GM19468 (cell line): ENCODE measurements around the gene CMSS1.
"Not testable (repeated sequence)": the region's sequence is repeated elsewhere in the genome, so short reads cannot be mapped to it uniquely, and the experiment has no call there.

Experiments
- ATAC-seq: cut with Tn5 transposase; IDR thresholded peaks from one replicate; pipeline ENCODE4 v1.9.1; 2021; ENCODE audit warnings: mild to moderate bottlenecking, moderate library complexity, moderate number of reproducible peaks; ENCODE audit not compliant: unreplicated experiment; ENCODE audit errors: extremely low read depth

CMSS1 gene

GRCh38 chr3:100197876-100198275 lies 380.2 kb downstream of the CMSS1 start:
- no peak for ATAC-seq

GRCh38 chr3:100198579-100199269 lies 381.1 kb downstream of the CMSS1 start:
- ATAC-seq = no peak

GRCh38 chr3:100205171-100205570 lies 387.5 kb downstream of the CMSS1 start:
- ATAC-seq = no peak

DNA sequence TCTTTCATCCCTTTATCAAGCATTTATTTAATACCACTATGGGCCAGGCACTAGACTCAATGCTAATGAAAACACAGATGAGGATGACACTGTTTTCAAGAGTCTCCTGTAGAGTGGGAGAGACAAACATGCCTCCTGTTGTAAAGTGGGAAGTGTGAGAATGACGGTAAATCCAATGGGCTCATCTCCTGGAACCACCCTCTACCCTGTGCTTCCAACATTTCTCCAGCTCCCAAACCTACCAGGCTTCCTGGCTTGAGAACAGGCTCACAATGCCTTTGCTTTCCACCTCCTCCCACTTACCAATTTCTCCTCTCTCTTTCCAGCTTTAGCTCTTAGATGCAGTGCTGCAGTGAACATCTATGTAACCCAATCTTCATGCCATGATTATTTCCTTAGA lies 389.0 kb downstream of the CMSS1 start:
- no peak for ATAC-seq

GRCh38 chr3:100207886-100208285 lies 390.2 kb downstream of the CMSS1 start:
- no peak for ATAC-seq

- ATAC-seq = no peak
These were observed 391.5 kb downstream of the CMSS1 start for GRCh38 chr3:100209169-100209568.

DNA sequence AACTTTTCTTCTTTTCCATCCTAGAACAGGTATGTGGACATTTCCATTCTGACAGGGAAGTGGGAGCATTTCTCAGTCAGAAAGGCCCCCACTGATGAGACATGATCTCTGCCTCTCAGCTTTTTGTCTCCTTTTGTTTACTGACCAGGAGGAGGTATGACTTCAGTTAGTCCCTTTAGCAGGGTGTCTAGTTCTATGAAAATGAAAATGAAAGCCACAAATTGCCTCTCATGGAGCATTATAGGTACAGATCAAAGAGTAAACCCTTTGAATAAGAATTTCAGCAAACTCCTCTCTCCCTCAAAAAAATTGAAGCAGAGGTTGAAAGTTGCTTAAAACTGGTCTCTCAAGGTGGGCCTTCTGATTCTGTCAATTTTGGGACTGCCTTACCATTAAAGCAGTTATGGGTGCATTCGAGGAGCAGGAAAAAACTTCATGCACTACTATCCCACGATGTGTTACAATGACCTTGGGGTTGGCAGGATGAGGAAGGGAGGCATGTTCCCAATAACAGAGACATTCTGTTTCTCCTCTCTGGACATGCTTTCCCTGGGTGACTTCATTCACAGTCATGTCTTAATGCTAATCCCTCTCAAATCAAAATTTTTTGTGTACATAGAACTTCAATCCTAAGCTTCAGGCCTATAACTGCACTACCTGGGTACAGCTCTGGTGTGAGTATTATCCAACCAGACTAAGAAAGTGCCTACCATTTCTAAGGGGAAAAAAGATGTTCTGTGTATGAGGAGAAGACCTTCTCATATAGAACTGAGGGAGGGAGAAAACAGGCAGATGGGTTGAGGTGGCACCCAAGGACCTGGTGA lies 392.5 kb downstream of the CMSS1 start:
- peak; percentile 80 for ATAC-seq

DNA sequence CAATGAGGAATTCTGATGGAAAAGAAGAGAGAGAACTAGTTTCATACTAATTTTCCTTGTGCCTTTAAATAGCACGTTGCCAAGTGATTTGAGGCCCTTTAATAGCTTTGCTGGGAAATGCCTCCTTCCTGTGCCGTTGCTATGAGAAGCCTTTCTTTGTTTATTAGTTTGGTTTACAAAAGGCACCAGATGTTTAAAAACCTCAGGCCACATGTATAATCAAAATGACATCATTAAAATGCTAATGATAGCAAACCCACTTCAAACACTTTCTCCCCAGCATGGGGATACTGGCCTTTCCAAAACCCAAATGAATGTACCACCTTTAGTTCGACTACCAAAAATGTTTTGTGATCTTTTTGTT lies 393.1 kb downstream of the CMSS1 start:
- ATAC-seq = no peak

GRCh38 chr3:100213891-100214573 lies 396.4 kb downstream of the CMSS1 start:
- ATAC-seq = no peak

GRCh38 chr3:100214574-100214964 lies 396.9 kb downstream of the CMSS1 start:
- no peak for ATAC-seq

DNA sequence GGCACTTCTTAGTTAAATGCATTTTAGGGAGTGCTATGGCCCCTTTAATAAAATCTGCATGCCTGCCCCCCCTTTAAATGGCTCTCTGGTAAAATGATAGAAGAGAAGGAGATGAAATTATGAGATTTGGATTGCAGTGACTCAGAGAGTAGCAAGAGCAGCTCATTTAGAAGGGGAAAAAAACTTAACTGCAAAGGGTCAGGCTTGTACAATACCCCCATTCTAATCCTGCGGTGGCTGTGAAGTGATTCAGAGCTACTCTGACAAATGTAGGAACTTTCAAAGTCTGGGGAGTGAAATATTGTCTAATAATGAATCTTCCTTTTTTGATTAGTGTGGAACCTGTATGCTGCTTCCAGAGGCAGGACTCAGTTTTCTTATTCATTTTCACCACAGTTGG lies 399.1 kb downstream of the CMSS1 start:
- ATAC-seq = no peak

DNA sequence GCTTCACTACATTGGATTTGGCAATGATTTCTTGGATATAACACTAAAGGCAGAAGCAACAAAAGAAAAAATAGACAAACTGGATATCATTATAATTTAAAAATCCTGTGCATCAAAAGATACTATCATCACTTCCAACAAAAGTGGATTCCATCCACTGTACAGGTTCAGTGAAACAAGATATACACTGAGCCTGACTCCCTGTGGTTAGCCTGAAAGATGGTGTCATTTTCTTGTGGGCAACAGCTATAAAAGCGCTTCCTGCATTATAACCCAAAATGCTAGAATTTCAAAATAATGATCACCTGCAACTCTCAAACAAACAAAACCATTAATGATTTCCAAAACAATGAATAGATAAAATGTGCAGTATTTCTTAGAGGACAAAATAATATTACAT lies 403.5 kb downstream of the CMSS1 start:
- ATAC-seq = no peak

GRCh38 chr3:100225193-100225592 lies 407.5 kb downstream of the CMSS1 start:
- ATAC-seq = no peak

DNA sequence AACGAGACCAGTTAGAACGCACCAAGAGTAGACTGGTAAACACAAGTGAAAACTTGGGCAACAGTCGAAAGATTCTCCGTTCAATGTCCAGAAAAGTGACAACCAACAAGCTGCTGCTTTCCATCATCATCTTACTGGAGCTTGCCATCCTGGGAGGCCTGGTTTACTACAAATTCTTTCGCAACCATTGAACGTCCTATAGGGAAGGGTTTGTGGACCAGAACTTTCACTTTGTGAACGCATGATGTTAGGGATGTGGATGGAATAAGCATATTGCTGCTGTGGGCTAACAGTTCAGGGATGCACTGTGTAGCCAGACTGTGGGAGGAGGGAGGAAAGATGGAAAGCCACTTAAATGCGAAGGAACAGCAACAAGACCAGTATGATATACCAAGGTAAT lies 408.2 kb downstream of the CMSS1 start:
- no peak for ATAC-seq

- ATAC-seq = no peak
These were observed 409.2 kb downstream of the CMSS1 start for GRCh38 chr3:100226712-100227429.

DNA sequence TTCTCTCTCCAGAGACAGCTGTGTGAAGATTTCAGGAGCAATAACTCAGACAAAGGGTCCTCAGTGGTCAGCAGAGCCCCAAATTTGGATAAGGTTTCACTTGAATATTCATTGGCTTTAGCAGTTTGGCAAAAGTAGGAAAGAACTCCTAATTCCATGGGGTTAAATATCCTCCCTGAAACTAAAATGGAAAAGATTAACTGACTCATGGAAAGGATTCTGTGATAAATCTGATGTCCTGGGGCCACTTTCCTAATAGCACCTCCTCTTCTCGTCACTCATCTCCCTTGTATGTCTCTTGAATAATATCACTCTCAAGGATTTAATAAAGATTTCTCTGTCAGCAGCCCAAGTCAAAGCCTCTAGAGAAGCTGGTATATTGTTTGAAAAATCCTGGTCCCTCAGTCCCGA lies 409.9 kb downstream of the CMSS1 start:
- ATAC-seq = no peak

DNA sequence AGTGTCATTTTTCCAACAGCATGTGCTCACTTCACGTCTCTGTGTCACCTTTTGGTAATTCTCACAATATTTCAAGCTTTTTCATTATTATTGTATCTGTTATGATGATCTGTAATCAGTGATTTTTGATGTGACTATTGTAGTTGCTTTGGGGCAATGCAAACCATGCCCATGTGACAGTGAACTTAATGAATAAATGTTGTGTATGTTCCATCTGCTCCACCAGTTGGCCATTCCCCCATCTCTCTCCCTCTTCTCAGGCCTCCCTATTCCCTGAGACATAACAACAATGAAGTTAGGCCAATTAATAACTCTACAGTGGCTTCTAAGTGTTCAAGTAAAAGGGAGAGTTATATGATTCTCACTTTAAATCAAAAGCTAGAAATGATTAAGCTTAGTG lies 410.6 kb downstream of the CMSS1 start:
- ATAC-seq = no peak

DNA sequence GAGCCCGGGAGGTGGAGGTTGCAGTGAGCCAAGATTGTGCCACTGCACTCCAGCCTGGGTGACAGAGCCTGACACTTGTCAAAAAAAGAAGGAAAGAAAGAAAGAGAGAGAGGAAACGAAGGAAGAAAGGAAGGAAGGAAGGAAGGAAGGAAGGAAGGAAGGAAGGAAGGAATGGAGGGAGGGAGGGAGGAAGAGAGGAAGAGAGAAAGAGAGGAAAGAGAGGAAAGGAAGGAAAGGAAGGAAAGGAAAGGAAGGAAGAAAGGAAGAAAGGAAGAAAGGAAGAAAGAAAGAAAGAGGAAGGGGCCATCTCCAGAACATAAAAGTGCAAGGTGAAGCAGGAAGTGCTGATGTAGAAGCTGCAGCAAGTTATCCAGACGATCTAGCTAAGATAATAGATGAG lies 411.5 kb downstream of the CMSS1 start:
- not testable (repeated sequence) for ATAC-seq

- no peak for ATAC-seq
These were observed 413.0 kb downstream of the CMSS1 start for GRCh38 chr3:100230710-100231109.
